Measurements from ENCODE around the gene PLA2G4B. TPM values are rescaled to one million over a fixed set of nuclear protein-coding genes. Genes with fewer than 3 reads are reported as not detected.

PLA2G4B gene
- total RNA-seq, 5 donors from 2014 or later (not counting 1 experiment from before 2014, with no cell fraction given) = 32.0 to 55.8 (median 44.9) TPM

DNA sequence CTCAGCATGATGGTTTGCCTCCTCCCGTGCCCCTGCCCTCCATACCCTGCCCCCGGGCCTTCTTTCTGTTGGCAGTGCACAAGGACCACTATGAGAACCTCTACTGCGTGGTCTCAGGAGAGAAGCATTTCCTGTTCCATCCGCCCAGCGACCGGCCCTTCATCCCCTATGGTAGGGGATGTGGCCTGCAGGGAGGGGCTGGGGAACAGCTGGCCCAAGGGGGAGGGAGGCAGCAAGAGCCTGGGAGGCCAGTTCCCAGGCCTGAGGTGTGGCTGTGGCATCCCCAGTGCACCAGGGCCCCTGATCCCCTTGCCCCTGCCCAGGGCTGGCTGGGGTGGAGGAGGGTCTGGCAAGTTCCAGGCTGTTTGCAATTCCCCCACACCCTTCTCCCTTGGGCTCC, 2.6 kb upstream of the PLA2G4B start:
- Mint-ChIP-seq H3K27ac (no peak overlapping the region), H3K4me3 (no peak overlapping the region), H3K36me3 (peaks cover 14% of the 10 kb centered on the region), H3K4me1 (peaks cover 35 to 42% (median 37%) of the 10 kb centered on the region in 3 donors), H3K27me3 (no peaks in the 10 kb centered on the region), H3K9me3 (no peaks in the 10 kb centered on the region)
- CTCF ChIA-PET = no interaction called here
- DNase-seq (no peak), ATAC-seq (replicated peaks in 1 of 4) (no peak)
- H3K27me3 ChIP-seq (replicated peaks in 1 of 2; ENCODE audit: control insufficient read depth in 2 of 2, extremely low read depth in 1 of 2, insufficient read depth in 2 of 2, low read length in 1 of 2) = no peaks in the 10 kb centered on the region
- H3K9me3 ChIP-seq = no peaks in the 10 kb centered on the region
- peaks cover 13 to 40% of the 10 kb centered on the region in 2 experiments for H3K4me1 ChIP-seq (ENCODE audit: control insufficient read depth in 1 of 2, extremely low read depth in 1 of 2, insufficient read depth in 2 of 2, low read length in 2 of 2)
- POLR2A ChIA-PET = no interaction called here
- no peak overlapping the region for H3K4me3 ChIP-seq (ENCODE audit: control insufficient read depth in 1 of 2, extremely low read depth in 1 of 2, low read length in 1 of 2)
- peaks cover 10 to 51% of the 10 kb centered on the region in 2 donors for H3K36me3 ChIP-seq (ENCODE audit: control insufficient read depth in 2 of 2, extremely low read depth in 1 of 2, insufficient read depth in 1 of 2, low read length in 1 of 2)
- H3K27ac ChIP-seq (ENCODE audit: low read length) = no peak overlapping the region
- 64% methylated on average over 5 of the region's 6 CpGs for WGBS (ENCODE audit: insufficient coverage)

DNA sequence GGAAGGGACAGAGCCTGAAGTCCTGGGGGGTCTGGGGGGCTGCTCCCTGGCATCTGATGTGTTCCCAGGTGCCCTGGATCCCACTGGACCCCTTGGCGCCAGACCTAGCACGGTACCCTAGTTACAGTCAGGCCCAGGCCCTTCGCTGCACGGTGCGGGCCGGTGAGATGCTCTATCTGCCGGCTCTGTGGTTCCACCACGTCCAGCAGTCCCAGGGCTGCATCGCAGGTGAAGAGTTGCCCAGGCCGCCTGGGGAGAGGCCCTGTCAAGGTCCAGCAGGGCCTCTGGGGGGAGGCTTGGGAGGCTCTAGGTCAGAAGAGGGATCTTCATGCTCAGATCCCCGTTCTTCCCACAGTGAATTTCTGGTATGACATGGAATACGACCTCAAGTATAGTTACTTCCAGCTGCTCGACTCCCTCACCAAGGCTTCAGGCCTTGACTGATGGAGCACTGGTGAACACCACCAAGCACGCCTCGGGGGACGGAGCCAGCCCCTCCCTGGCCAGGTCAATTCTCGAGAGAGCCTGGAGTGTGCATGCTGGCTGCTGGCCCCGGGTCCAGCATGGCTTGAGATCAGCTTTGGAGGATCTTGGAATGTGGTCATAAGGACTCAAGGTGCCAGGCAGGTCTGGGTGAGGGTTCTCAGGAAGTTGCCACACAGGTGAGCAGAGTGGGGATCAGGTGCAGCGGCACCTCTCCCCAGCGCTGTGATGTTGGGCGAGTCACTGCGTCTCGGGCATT, 1.8 kb upstream of the PLA2G4B start:
- WGBS (ENCODE audit: insufficient coverage) = 98% methylated on average over 19 of the region's 23 CpGs
- ChIA-PET CTCF (no interaction called here), POLR2A (interaction anchor here in 1 of 2 donors (0.7 kb wide), 1 partner anchor 210 kb away, joined by 4 read pairs; no protein-coding TSS in a partner anchor)
- H3K27me3 Mint-ChIP-seq = no peaks in the 10 kb centered on the region
- H3K4me3 Mint-ChIP-seq = no peak overlapping the region
- Histone ChIP-seq H3K36me3 (ENCODE audit: control insufficient read depth in 2 of 2, extremely low read depth in 1 of 2, insufficient read depth in 1 of 2, low read length in 1 of 2) (peaks cover 10 to 56% of the 10 kb centered on the region in 2 donors), H3K4me1 (ENCODE audit: control insufficient read depth in 1 of 2, extremely low read depth in 1 of 2, insufficient read depth in 2 of 2, low read length in 2 of 2) (peaks cover 7 to 32% of the 10 kb centered on the region in 2 experiments), H3K9me3 (no peaks in the 10 kb centered on the region), H3K27ac (ENCODE audit: low read length) (no peak overlapping the region), H3K4me3 (ENCODE audit: control insufficient read depth in 1 of 2, extremely low read depth in 1 of 2, low read length in 1 of 2) (no peak overlapping the region), H3K27me3 (replicated peaks in 1 of 2; ENCODE audit: control insufficient read depth in 2 of 2, extremely low read depth in 1 of 2, insufficient read depth in 2 of 2, low read length in 1 of 2) (no peaks in the 10 kb centered on the region)
- DNase-seq = no peak
- no peak for ATAC-seq (replicated peaks in 1 of 4)
- no peaks in the 10 kb centered on the region for H3K9me3 Mint-ChIP-seq
- peaks cover 27 to 34% (median 29%) of the 10 kb centered on the region in 3 donors for H3K4me1 Mint-ChIP-seq
- H3K27ac Mint-ChIP-seq = no peak overlapping the region
- H3K36me3 Mint-ChIP-seq = peaks cover 11% of the 10 kb centered on the region

DNA sequence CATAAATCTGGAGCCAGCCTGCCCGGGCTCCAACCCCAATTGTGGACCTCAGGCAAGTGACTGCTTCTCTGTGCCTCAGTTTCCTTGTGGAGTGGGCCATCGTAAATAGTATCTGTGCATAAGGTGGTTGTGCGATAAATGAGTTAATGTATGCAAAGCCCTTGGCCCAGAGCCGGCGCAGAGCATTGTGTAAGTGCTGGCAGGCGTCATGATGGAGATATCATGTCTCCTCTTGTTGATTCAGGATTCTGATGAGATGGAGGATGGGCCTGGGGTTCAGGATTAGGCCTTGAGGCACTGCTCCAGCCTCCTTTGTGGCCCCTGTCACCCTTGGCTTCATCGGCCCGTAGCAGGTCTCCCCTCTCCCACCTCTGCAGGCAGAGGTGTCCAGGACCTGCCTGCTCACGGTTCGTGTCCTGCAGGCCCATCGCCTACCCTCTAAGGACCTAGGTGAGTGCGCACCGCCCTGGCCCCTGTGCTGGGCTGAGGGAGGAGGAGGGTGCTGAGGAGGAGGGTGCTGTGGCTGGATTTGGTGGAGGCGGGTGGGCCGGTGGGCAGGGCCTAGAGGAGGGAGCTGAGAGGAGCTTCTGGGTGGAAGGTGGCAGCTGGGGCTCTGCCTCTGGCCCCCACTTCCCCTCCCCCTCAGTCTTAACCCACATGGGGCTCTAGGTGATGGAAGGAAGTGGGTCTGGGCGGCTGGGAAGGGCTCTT, 1.3 kb downstream of the PLA2G4B start:
- H3K9me3 ChIP-seq = no peaks in the 10 kb centered on the region
- Mint-ChIP-seq H3K9me3 (no peaks in the 10 kb centered on the region), H3K36me3 (peaks cover 4% of the 10 kb centered on the region), H3K27me3 (no peaks in the 10 kb centered on the region), H3K4me3 (no peak overlapping the region), H3K27ac (no peak overlapping the region), H3K4me1 (peaks cover 6 to 7% (median 6%) of the 10 kb centered on the region in 3 donors)
- no peak for DNase-seq
- ATAC-seq (replicated peaks in 1 of 4) = no peak
- ChIA-PET POLR2A (no interaction called here), CTCF (no interaction called here)
- WGBS (ENCODE audit: insufficient coverage) = 83% methylated on average over 4 of the region's 16 CpGs
- no peak overlapping the region for H3K27ac ChIP-seq (ENCODE audit: low read length)
- no peaks in the 10 kb centered on the region for H3K27me3 ChIP-seq (replicated peaks in 1 of 2; ENCODE audit: control insufficient read depth in 2 of 2, extremely low read depth in 1 of 2, insufficient read depth in 2 of 2, low read length in 1 of 2)
- H3K4me3 ChIP-seq (ENCODE audit: control insufficient read depth in 1 of 2, extremely low read depth in 1 of 2, low read length in 1 of 2) = no peak overlapping the region
- peaks cover 0 to 8% of the 10 kb centered on the region in 2 experiments for H3K4me1 ChIP-seq (ENCODE audit: control insufficient read depth in 1 of 2, extremely low read depth in 1 of 2, insufficient read depth in 2 of 2, low read length in 2 of 2)
- peaks cover 26 to 68% of the 10 kb centered on the region in 2 donors for H3K36me3 ChIP-seq (ENCODE audit: control insufficient read depth in 2 of 2, extremely low read depth in 1 of 2, insufficient read depth in 1 of 2, low read length in 1 of 2)

DNA sequence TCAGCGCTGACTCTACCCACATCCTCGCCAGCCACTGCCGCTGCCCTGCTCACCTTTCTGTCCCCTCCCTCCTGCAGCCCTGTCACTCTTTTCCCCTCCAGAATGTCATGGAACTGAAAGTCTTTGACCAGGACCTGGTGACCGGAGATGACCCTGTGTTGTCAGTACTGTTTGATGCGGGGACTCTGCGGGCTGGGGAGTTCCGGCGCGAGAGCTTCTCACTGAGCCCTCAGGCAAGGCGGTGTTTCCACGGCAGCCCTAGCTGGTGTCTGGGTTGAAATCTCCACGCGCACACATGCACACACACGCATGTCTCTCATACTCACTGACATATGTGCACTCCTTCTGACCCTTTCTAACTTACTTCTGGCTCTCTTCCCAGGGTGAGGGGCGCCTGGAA, 2.0 kb downstream of the PLA2G4B start:
- H3K27ac Mint-ChIP-seq = no peak overlapping the region
- H3K27ac ChIP-seq (ENCODE audit: low read length) = no peak overlapping the region
- CTCF ChIA-PET = no interaction called here
- ATAC-seq (replicated peaks in 1 of 4) (no peak), DNase-seq (no peak)
- H3K9me3 ChIP-seq = no peaks in the 10 kb centered on the region
- POLR2A ChIA-PET = no interaction called here
- 97% methylated on average over 14 of the region's 15 CpGs for WGBS (ENCODE audit: insufficient coverage)
- H3K4me3 ChIP-seq (ENCODE audit: control insufficient read depth in 1 of 2, extremely low read depth in 1 of 2, low read length in 1 of 2) = no peak overlapping the region
- no peaks in the 10 kb centered on the region for H3K27me3 Mint-ChIP-seq
- no peaks in the 10 kb centered on the region for H3K9me3 Mint-ChIP-seq
- H3K36me3 ChIP-seq (ENCODE audit: control insufficient read depth in 2 of 2, extremely low read depth in 1 of 2, insufficient read depth in 1 of 2, low read length in 1 of 2) = peaks cover 30 to 67% of the 10 kb centered on the region in 2 donors
- peaks cover 6% of the 10 kb centered on the region for H3K36me3 Mint-ChIP-seq
- no peaks in the 10 kb centered on the region for H3K27me3 ChIP-seq (replicated peaks in 1 of 2; ENCODE audit: control insufficient read depth in 2 of 2, extremely low read depth in 1 of 2, insufficient read depth in 2 of 2, low read length in 1 of 2)
- peaks cover 0 to 4% of the 10 kb centered on the region in 2 experiments for H3K4me1 ChIP-seq (ENCODE audit: control insufficient read depth in 1 of 2, extremely low read depth in 1 of 2, insufficient read depth in 2 of 2, low read length in 2 of 2)
- no peak overlapping the region for H3K4me3 Mint-ChIP-seq
- H3K4me1 Mint-ChIP-seq = peaks cover under 1 to 3% (median 3%) of the 10 kb centered on the region in 3 donors

DNA sequence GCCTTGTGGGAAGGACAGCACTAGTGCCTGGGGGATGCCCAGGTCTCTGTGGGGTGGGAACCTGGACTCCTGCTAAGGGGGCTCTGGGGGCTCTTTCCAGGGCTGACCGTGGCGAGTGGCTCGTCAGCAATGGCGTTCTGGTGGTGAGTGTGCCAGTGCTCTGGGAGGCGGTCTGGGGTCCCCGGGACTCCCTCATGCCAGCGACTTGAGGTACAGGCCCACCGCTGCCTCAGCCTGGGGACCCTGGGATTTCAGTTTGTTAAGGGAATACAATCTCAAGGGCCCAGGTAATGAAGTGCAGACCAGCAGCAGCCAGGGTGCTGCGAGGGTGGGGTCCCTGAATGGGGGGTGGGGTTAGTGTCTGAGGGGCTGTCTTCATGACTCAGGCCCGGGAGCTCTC, 2.5 kb downstream of the PLA2G4B start:
- H3K9me3 Mint-ChIP-seq = no peaks in the 10 kb centered on the region
- no peak for ATAC-seq (replicated peaks in 1 of 4)

DNA sequence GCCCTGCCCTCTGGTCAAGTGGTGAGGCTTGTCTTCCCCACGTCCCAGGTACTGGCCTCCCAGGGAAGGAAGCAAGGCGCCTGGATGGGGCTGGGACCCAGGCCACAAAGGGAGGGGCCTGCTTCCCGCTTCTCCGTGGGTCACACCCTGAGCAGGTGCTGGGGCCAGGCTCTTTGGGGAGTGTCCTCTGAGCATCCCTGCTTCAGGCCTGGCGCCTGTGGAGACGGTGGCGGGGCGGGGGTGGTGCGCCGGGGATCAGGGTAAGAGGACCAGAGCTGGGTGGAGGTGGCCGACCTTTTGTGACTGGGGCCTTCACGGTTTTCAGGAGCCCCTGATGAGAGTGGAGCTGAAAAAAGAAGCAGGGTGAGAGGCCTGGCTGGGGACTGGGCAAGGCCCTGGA, 3.6 kb downstream of the PLA2G4B start:
- Mint-ChIP-seq H3K9me3 (no peaks in the 10 kb centered on the region), H3K4me1 (peaks cover 0 to 2% (median 1%) of the 10 kb centered on the region in 3 donors), H3K27ac (no peak overlapping the region), H3K4me3 (no peak overlapping the region), H3K27me3 (no peaks in the 10 kb centered on the region), H3K36me3 (peaks cover 10% of the 10 kb centered on the region)
- H3K9me3 ChIP-seq = no peaks in the 10 kb centered on the region
- DNase-seq (no peak), ATAC-seq (replicated peaks in 1 of 4) (no peak)
- ChIA-PET POLR2A (interaction anchor here in 1 of 2 donors (0.6 kb wide), 1 partner anchor 1383 kb away, joined by 3 read pairs; no protein-coding TSS in a partner anchor), CTCF (no interaction called here)
- H3K27ac ChIP-seq (ENCODE audit: low read length) = no peak overlapping the region
- no peaks in the 10 kb centered on the region for H3K27me3 ChIP-seq (replicated peaks in 1 of 2; ENCODE audit: control insufficient read depth in 2 of 2, extremely low read depth in 1 of 2, insufficient read depth in 2 of 2, low read length in 1 of 2)
- H3K4me3 ChIP-seq (ENCODE audit: control insufficient read depth in 1 of 2, extremely low read depth in 1 of 2, low read length in 1 of 2) = no peak overlapping the region
- H3K36me3 ChIP-seq (ENCODE audit: control insufficient read depth in 2 of 2, extremely low read depth in 1 of 2, insufficient read depth in 1 of 2, low read length in 1 of 2) = peaks cover 34 to 68% of the 10 kb centered on the region in 2 donors
- 88% methylated on average over 12 of the region's 12 CpGs for WGBS (ENCODE audit: insufficient coverage)
- peaks cover 0 to 4% of the 10 kb centered on the region in 2 experiments for H3K4me1 ChIP-seq (ENCODE audit: control insufficient read depth in 1 of 2, extremely low read depth in 1 of 2, insufficient read depth in 2 of 2, low read length in 2 of 2)

More for the DNA sequence above, 2.5 kb downstream of the PLA2G4B start:
- Mint-ChIP-seq H3K4me1 (peaks cover 0 to 3% (median 3%) of the 10 kb centered on the region in 3 donors), H3K36me3 (peaks cover 11% of the 10 kb centered on the region), H3K27ac (no peak overlapping the region), H3K27me3 (no peaks in the 10 kb centered on the region), H3K4me3 (no peak overlapping the region)
- no peak overlapping the region for H3K4me3 ChIP-seq (ENCODE audit: control insufficient read depth in 1 of 2, extremely low read depth in 1 of 2, low read length in 1 of 2)
- H3K27me3 ChIP-seq (replicated peaks in 1 of 2; ENCODE audit: control insufficient read depth in 2 of 2, extremely low read depth in 1 of 2, insufficient read depth in 2 of 2, low read length in 1 of 2) = no peaks in the 10 kb centered on the region
- no peak overlapping the region for H3K27ac ChIP-seq (ENCODE audit: low read length)
- POLR2A ChIA-PET = interaction anchor here in 1 of 2 donors (0.6 kb wide), 1 partner anchor 67 kb away, joined by 3 read pairs; the partner anchor contains the start of gene MAPKBP1
- DNase-seq = no peak
- H3K9me3 ChIP-seq = no peaks in the 10 kb centered on the region
- peaks cover 0 to 4% of the 10 kb centered on the region in 2 experiments for H3K4me1 ChIP-seq (ENCODE audit: control insufficient read depth in 1 of 2, extremely low read depth in 1 of 2, insufficient read depth in 2 of 2, low read length in 2 of 2)
- 100% methylated on average over 3 of the region's 10 CpGs for WGBS (ENCODE audit: insufficient coverage)
- peaks cover 30 to 67% of the 10 kb centered on the region in 2 donors for H3K36me3 ChIP-seq (ENCODE audit: control insufficient read depth in 2 of 2, extremely low read depth in 1 of 2, insufficient read depth in 1 of 2, low read length in 1 of 2)
- CTCF ChIA-PET = no interaction called here

Measured in T-cell (primary cell).